Keratinocyte (primary cell): ENCODE data around the gene ZBTB17. TPM values are rescaled to one million over a fixed set of nuclear protein-coding genes. Genes with fewer than 3 reads are reported as not detected.
A peak's percentile ranks its signal among the peaks of the same experiment; 100 is the strongest.

Experiments used
- DNase-seq: peaks from one replicate; pipeline ENCODE4 v3.0.0-alpha.2; 2011; ENCODE audit warnings: low read depth, missing footprints, low spot score
- FAIRE-seq: peaks from 2 replicates; lab custom pipeline; 2011; peaks lifted over from hg19 to GRCh38; lab: Jason Lieb, UNC
- H2AFZ ChIP-seq: 2 replicates; pipeline ENCODE4 v1.6.0; 2012; ENCODE audit warnings: low read length, control low read depth, inconsistent platforms; ENCODE audit not compliant: control insufficient read depth
- H3K27ac ChIP-seq: 2 replicates; pipeline ENCODE4 v1.5.1; 2011; ENCODE audit warnings: low read length; ENCODE audit not compliant: control insufficient read depth, insufficient read depth
- H3K27me3 ChIP-seq: 3 replicates; pipeline ENCODE4 v1.6.0; 2011; ENCODE audit warnings: low read length; ENCODE audit not compliant: control insufficient read depth, insufficient read depth; ENCODE audit errors: extremely low read depth
- H3K36me3 ChIP-seq, 2 experiments: 2 replicates in 1 of 2; 3 replicates in 1 of 2; pipeline ENCODE4 v1.5.1; 2011; ENCODE audit warnings: low read length in 2 of 2, mild to moderate bottlenecking in 1 of 2; ENCODE audit not compliant: control insufficient read depth in 2 of 2, insufficient read depth in 2 of 2; ENCODE audit errors: extremely low read depth in 1 of 2
- H3K4me1 ChIP-seq: 3 replicates; pipeline ENCODE4 v1.5.1; 2011; ENCODE audit warnings: low read length; ENCODE audit not compliant: control insufficient read depth, insufficient read depth; ENCODE audit errors: extremely low read depth
- H3K4me2 ChIP-seq: 3 replicates; pipeline ENCODE4 v1.6.0; 2011; ENCODE audit warnings: low read depth, low read length; ENCODE audit not compliant: control insufficient read depth, insufficient read depth; ENCODE audit errors: extremely low read depth
- H3K4me3 ChIP-seq, 3 experiments: fragments of 200-600 bp in 1 of 3; sonication (generic) in 1 of 3; 2 replicates in 2 of 3; 3 replicates in 1 of 3; pipeline ENCODE4 v1.5.1; 2011 to 2016; ENCODE audit warnings: low read length in 3 of 3, mild to moderate bottlenecking in 3 of 3, control low read depth in 2 of 3, inconsistent platforms in 1 of 3, low read depth in 1 of 3, mixed read lengths in 1 of 3, mixed run types in 1 of 3, moderate library complexity in 1 of 3; ENCODE audit not compliant: control insufficient read depth in 2 of 3, insufficient read depth in 2 of 3; ENCODE audit errors: extremely low read depth in 1 of 3
- H3K79me2 ChIP-seq: 2 replicates; pipeline ENCODE4 v1.6.0; 2012; ENCODE audit warnings: low read length; ENCODE audit not compliant: control insufficient read depth, insufficient read depth
- H3K9ac ChIP-seq: 3 replicates; pipeline ENCODE4 v1.6.0; 2011; ENCODE audit warnings: low read length; ENCODE audit not compliant: control insufficient read depth, insufficient read depth; ENCODE audit errors: extremely low read depth
- H3K9me1 ChIP-seq: 3 replicates; pipeline ENCODE4 v1.6.0; 2011; ENCODE audit warnings: low read length; ENCODE audit not compliant: control insufficient read depth, insufficient read depth; ENCODE audit errors: extremely low read depth
- H3K9me3 ChIP-seq: 2 replicates; pipeline ENCODE4 v1.5.1; 2012; ENCODE audit warnings: low read depth, low read length; ENCODE audit not compliant: control insufficient read depth
- H4K20me1 ChIP-seq: 3 replicates; pipeline ENCODE4 v1.6.0; 2011; ENCODE audit warnings: low read length; ENCODE audit not compliant: control insufficient read depth, insufficient read depth; ENCODE audit errors: extremely low read depth
- CTCF ChIP-seq, 3 experiments: IDR thresholded peaks in 1 of 3; conservative IDR thresholded peaks in 1 of 3; optimal IDR thresholded peaks in 1 of 3; 2 replicates in 2 of 3; 3 replicates in 1 of 3; pipeline versions ENCODE3 to v1.5.1; 2011; ENCODE audit warnings: low read length in 3 of 3, mild to moderate bottlenecking in 3 of 3, moderate library complexity in 2 of 3, control low read depth in 1 of 3, inconsistent platforms in 1 of 3; ENCODE audit not compliant: insufficient read depth in 2 of 3; ENCODE audit errors: extremely low read depth in 1 of 3
- EZH2 ChIP-seq: IDR thresholded peaks from one replicate; pipeline ENCODE4 v1.6.1; 2012; ENCODE audit warnings: inconsistent platforms, mild to moderate bottlenecking, low read length, moderate library complexity
- dilution Hi-C: fragments of 300-500 bp; cut with MboI; formaldehyde crosslinking; loops from one replicate; pipeline ENCODE4 v1.7.0; 2020; ENCODE audit warnings: low sequenced_read_pairs; ENCODE audit not compliant: extremely low pct_ligation_motif_present
- polyA plus RNA-seq, 5 experiments: library from polyadenylated mRNA; depleted of rRNA in 3 of 5; stranded (reverse) in 3 of 5; stranded (forward) in 1 of 5; unstranded in 1 of 5; fragments of >200 nt; gene quantifications; 1 replicate in 1 of 5; 2 replicates in 3 of 5; 3 replicates in 1 of 5; pipeline versions ENCODE4 v1.2.1 to v1.2.3, GENCODE V29; 2011 to 2012; ENCODE audit warnings: missing spikeins in 2 of 5, low read depth in 1 of 5, low replicate concordance in 1 of 5

The ZBTB17 gene
- polyA plus RNA-seq, 1 donor (not counting 4 experiments of a cell fraction or from before 2014, with no cell fraction given) = 18.4 TPM

GRCh38 chr1:15957221-15958095 is 18.4 kb downstream of the ZBTB17 start:
- H3K9ac ChIP-seq = no peak overlapping the region
- H3K9me1 ChIP-seq = no peaks in the 10 kb centered on the region
- no peak overlapping the region for H2AFZ ChIP-seq
- no peaks in the 10 kb centered on the region for H3K9me3 ChIP-seq
- FAIRE-seq = no peak
- peaks cover 2 to 9% of the 10 kb centered on the region in 2 experiments for H3K36me3 ChIP-seq
- no peak for DNase-seq
- dilution Hi-C loops = no loop called here
- peaks cover 58% of the 10 kb centered on the region for H3K79me2 ChIP-seq
- H3K4me1 ChIP-seq = peaks cover 31% of the 10 kb centered on the region
- H3K4me2 ChIP-seq = no peak overlapping the region
- TF ChIP-seq CTCF (optimal IDR thresholded peaks at IDR 0.05 in 1 of 3, IDR thresholded peaks at IDR 0.05 in 1 of 3, conservative IDR thresholded peaks at IDR 0.05 in 1 of 3; ENCODE audit: extremely low read depth in 1 of 3, insufficient read depth in 2 of 3, low read length in 3 of 3) (no peak), EZH2 (no peak)
- H3K27me3 ChIP-seq = no peaks in the 10 kb centered on the region
- H3K27ac ChIP-seq = no peak overlapping the region
- no peaks in the 10 kb centered on the region for H4K20me1 ChIP-seq
- H3K4me3 ChIP-seq = no peak overlapping the region

DNA sequence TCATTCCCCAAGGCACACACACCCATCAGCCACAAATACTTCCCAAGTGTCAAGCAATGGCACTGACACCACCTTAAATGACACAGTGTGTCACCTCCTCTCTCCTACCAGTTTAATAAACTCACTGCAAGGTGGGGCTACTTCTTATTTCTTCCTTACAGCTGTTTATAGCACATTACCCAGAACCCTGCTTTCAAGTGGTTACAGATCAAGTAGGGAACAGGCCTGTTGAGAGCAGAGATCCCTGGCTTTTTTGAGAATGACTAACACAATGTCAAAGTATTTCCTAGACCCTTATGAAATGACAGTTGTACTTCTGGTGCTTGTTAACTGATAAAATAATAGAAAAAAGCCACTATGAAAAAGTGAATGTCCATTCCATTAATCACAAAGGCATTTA is 19.8 kb downstream of the ZBTB17 start:
- no peak overlapping the region for H3K4me3 ChIP-seq
- peaks cover 44% of the 10 kb centered on the region for H3K4me1 ChIP-seq
- H3K27ac ChIP-seq = peak overlapping the region; percentile 48
- H2AFZ ChIP-seq = no peak overlapping the region
- H3K9me1 ChIP-seq = peaks cover 2% of the 10 kb centered on the region
- H3K9ac ChIP-seq = no peak overlapping the region
- DNase-seq (no peak), FAIRE-seq (no peak)
- H3K36me3 ChIP-seq = peaks cover 2 to 13% of the 10 kb centered on the region in 2 experiments
- H4K20me1 ChIP-seq = no peaks in the 10 kb centered on the region
- TF ChIP-seq CTCF (optimal IDR thresholded peaks at IDR 0.05 in 1 of 3, IDR thresholded peaks at IDR 0.05 in 1 of 3, conservative IDR thresholded peaks at IDR 0.05 in 1 of 3; ENCODE audit: extremely low read depth in 1 of 3, insufficient read depth in 2 of 3, low read length in 3 of 3) = no peak
- TF ChIP-seq EZH2 = no peak
- peaks cover 59% of the 10 kb centered on the region for H3K79me2 ChIP-seq
- H3K4me2 ChIP-seq = peak overlapping the region; percentile 30
- no peaks in the 10 kb centered on the region for H3K9me3 ChIP-seq
- dilution Hi-C loops = no loop called here
- H3K27me3 ChIP-seq = no peaks in the 10 kb centered on the region
